ENCODE measurements around the gene LRP1. TPM values are rescaled to one million over a fixed set of nuclear protein-coding genes. Genes with fewer than 3 reads are reported as not detected.

LRP1 gene
- total and polyA plus RNA-seq, 2 of the 13 experiments (the other 11 are each of a cell fraction or from before 2014, with no cell fraction given): 14.7 to 30.8 TPM

- TF ChIP-seq, protein P1, sequence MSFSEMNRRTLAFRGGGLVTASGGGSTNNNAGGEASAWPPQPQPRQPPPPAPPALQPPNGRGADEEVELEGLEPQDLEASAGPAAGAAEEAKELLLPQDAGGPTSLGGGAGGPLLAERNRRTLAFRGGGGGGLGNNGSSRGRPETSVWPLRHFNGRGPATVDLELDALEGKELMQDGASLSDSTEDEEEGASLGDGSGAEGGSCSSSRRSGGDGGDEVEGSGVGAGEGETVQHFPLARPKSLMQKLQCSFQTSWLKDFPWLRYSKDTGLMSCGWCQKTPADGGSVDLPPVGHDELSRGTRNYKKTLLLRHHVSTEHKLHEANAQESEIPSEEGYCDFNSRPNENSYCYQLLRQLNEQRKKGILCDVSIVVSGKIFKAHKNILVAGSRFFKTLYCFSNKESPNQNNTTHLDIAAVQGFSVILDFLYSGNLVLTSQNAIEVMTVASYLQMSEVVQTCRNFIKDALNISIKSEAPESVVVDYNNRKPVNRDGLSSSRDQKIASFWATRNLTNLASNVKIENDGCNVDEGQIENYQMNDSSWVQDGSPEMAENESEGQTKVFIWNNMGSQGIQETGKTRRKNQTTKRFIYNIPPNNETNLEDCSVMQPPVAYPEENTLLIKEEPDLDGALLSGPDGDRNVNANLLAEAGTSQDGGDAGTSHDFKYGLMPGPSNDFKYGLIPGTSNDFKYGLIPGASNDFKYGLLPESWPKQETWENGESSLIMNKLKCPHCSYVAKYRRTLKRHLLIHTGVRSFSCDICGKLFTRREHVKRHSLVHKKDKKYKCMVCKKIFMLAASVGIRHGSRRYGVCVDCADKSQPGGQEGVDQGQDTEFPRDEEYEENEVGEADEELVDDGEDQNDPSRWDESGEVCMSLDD (CRISPR knock-in tag; IDR thresholded peaks at IDR 0.05; ENCODE audit: borderline replicate concordance): 0 out of 2 replicates have a peak, but pooled peaks have one; percentile 67
- no peak for TF ChIP-seq TRIM22 (IDR thresholded peaks at IDR 0.05)
- no peak for TF ChIP-seq GFI1 (CRISPR knock-in tag; IDR thresholded peaks at IDR 0.05; ENCODE audit: borderline replicate concordance)
- peak; percentile 41 for TF ChIP-seq ARID5B (CRISPR knock-in tag; IDR thresholded peaks at IDR 0.05)
- TF ChIP-seq ARHGAP35 (CRISPR knock-in tag; IDR thresholded peaks at IDR 0.05; ENCODE audit: borderline replicate concordance): no peak
- TF ChIP-seq ZSCAN30 (CRISPR knock-in tag; IDR thresholded peaks at IDR 0.05): no peak
- no peak for TF ChIP-seq E2F1 (CRISPR knock-in tag; IDR thresholded peaks at IDR 0.05)
- 0 out of 2 replicates have a peak, but pooled peaks have one; percentile 36 for TF ChIP-seq NFIC (IDR thresholded peaks at IDR 0.05; ENCODE audit: low read length)
- TF ChIP-seq ZNF772 (CRISPR knock-in tag; IDR thresholded peaks at IDR 0.05): 0 out of 2 replicates have a peak, but pooled peaks have one; percentile 33
- no peak for TF ChIP-seq ZNF572 (CRISPR knock-in tag; IDR thresholded peaks at IDR 0.05)
- TF ChIP-seq, protein P2, sequence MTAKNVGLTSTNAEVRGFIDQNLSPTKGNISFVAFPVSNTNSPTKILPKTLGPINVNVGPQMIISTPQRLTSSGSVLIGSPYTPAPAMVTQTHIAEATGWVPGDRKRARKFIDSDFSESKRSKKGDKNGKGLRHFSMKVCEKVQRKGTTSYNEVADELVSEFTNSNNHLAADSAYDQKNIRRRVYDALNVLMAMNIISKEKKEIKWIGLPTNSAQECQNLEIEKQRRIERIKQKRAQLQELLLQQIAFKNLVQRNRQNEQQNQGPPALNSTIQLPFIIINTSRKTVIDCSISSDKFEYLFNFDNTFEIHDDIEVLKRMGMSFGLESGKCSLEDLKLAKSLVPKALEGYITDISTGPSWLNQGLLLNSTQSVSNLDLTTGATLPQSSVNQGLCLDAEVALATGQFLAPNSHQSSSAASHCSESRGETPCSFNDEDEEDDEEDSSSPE (CRISPR knock-in tag; IDR thresholded peaks at IDR 0.05): peak; percentile 42; the same call in 1 of the 2 replicates
- TF ChIP-seq FOSL2 (CRISPR knock-in tag; IDR thresholded peaks at IDR 0.05): peak; percentile 74; the same call in 1 of the 2 replicates
- TF ChIP-seq NR2F6 (IDR thresholded peaks at IDR 0.05): no peak
- peak; percentile 51; the same call in 1 of the 2 replicates for TF ChIP-seq NR2F6 (CRISPR knock-in tag; IDR thresholded peaks at IDR 0.05)
- TF ChIP-seq, protein P3, sequence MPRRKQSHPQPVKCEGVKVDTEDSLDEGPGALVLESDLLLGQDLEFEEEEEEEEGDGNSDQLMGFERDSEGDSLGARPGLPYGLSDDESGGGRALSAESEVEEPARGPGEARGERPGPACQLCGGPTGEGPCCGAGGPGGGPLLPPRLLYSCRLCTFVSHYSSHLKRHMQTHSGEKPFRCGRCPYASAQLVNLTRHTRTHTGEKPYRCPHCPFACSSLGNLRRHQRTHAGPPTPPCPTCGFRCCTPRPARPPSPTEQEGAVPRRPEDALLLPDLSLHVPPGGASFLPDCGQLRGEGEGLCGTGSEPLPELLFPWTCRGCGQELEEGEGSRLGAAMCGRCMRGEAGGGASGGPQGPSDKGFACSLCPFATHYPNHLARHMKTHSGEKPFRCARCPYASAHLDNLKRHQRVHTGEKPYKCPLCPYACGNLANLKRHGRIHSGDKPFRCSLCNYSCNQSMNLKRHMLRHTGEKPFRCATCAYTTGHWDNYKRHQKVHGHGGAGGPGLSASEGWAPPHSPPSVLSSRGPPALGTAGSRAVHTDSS (CRISPR knock-in tag; conservative IDR thresholded peaks at IDR 0.05): no peak
- peak; percentile 45; the same call in 1 of the 2 replicates for TF ChIP-seq TOPORS (CRISPR knock-in tag; IDR thresholded peaks at IDR 0.05)
- peak; percentile 33; the same call in 1 of the 2 replicates for TF ChIP-seq YEATS2 (CRISPR knock-in tag; IDR thresholded peaks at IDR 0.05; ENCODE audit: borderline replicate concordance)
These were observed 1.1 kb upstream of the LRP1 start (continued) for GRCh38 chr12:57127101-57127725.

Measured in HepG2 (cell line).